OCI-LY3 (cell line): Measurements from ENCODE around the gene LAMB4.

Source experiments
- EZH2phosphoT487 ChIP-seq: fragments of 200-600 bp; shearing (Covaris generic); IDR thresholded peaks from 2 replicates; pipeline ENCODE4 v1.6.1; 2018; ENCODE audit warnings: antibody characterized with exemption, mixed run types, low read depth
- TF ChIP-seq, protein P1 (sequence below): fragments of 200-600, 300-600 bp; sonication (generic); IDR thresholded peaks from 2 replicates; pipeline ENCODE4 v1.5.1; 2014; ENCODE audit warnings: antibody characterized with exemption, low read length, low read depth

DNA sequence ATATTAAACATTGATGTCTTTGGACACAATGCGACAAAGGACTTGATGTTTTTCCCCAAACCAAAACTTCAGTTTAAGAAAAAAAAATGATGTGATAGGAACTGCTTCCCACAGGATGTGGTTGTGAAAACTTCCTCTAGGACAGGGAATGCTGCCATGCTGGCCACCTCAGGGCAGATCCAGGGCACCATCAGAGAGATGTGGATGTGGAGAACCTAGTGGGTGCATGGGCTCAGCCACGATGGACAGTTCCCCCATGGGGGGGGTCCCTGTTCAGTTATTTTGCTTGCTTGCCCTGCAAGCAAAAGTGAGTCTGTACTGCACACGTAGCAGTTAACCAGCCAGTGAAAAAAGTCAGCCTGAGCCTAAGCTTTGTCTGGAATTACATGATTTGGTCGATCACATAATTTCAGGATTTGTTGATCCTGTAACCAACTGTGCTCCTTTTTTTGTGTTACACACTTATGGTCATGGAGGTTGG lies 36.3 kb downstream of the LAMB4 start:
- TF ChIP-seq, protein P1, sequence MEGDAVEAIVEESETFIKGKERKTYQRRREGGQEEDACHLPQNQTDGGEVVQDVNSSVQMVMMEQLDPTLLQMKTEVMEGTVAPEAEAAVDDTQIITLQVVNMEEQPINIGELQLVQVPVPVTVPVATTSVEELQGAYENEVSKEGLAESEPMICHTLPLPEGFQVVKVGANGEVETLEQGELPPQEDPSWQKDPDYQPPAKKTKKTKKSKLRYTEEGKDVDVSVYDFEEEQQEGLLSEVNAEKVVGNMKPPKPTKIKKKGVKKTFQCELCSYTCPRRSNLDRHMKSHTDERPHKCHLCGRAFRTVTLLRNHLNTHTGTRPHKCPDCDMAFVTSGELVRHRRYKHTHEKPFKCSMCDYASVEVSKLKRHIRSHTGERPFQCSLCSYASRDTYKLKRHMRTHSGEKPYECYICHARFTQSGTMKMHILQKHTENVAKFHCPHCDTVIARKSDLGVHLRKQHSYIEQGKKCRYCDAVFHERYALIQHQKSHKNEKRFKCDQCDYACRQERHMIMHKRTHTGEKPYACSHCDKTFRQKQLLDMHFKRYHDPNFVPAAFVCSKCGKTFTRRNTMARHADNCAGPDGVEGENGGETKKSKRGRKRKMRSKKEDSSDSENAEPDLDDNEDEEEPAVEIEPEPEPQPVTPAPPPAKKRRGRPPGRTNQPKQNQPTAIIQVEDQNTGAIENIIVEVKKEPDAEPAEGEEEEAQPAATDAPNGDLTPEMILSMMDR: no peak
- no peak for TF ChIP-seq EZH2phosphoT487
